Measurements from ENCODE around the gene ABCD1. TPM values are rescaled to one million over a fixed set of nuclear protein-coding genes. Genes with fewer than 3 reads are reported as not detected.
"Not testable (repeated sequence)": the region's sequence is repeated elsewhere in the genome, so short reads cannot be mapped to it uniquely, and the experiment has no call there.

ABCD1 gene
- polyA plus RNA-seq, 3 donors: 5.6 to 22.5 (median 5.8) TPM

DNA sequence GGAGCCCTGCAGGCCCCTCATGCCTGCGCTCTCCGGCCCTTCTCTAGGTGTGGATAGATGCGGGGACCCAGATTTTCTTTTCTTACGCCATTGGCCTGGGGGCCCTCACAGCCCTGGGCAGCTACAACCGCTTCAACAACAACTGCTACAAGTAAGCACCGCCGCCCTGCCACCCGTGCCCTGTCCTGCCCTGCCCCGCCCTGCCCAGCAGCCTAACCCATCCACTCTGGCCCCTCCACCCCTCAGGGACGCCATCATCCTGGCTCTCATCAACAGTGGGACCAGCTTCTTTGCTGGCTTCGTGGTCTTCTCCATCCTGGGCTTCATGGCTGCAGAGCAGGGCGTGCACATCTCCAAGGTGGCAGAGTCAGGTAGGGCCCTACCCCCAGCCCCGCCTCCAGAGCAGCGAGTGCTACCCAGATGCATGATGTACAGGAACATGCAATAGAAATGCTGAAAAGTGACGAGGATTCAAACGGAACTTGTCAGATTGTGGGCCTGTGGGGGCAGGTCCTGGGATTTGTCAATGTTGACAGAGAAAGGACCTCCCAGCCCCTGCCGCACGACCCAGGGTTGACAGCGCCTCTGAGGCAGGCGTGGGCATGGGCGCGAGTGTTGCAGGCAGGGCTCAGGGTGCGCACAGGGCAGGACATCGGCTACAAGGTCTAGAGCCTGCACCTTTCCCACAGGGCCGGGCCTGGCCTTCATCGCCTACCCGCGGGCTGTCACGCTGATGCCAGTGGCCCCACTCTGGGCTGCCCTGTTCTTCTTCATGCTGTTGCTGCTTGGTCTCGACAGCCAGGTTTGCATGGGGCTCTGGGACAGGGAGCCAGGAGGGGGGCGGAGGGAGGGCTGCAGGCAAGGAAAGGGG is 31.2 kb upstream of the ABCD1 start:
- 77% methylated on average over 13 of the region's 31 CpGs for WGBS (ENCODE audit: insufficient coverage)
- peak overlapping the region in 1 of 7 donors; percentile 6 for H3K27ac Mint-ChIP-seq
- intact Hi-C loops (cut with micrococcal nuclease): no loop called here

DNA sequence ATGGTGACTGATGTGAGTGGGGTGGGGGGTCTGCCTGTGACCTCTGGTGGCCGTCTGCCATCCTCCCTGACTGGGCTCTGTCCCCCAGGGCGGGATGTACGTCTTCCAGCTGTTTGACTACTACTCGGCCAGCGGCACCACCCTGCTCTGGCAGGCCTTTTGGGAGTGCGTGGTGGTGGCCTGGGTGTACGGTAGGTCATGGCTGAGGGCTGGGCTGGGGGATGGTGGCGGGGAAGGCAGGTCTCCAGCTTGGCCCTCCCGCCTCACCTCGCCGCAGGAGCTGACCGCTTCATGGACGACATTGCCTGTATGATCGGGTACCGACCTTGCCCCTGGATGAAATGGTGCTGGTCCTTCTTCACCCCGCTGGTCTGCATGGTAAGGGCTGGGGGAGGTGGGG is 30.4 kb upstream of the ABCD1 start:
- peak overlapping the region in 1 of 7 donors; percentile 72 for H3K27ac Mint-ChIP-seq
- 100% methylated on average over 2 of the region's 16 CpGs for WGBS (ENCODE audit: insufficient coverage)

More for the DNA sequence above, 31.2 kb upstream of the ABCD1 start:
- Histone ChIP-seq H2AFZ (ENCODE audit: insufficient read depth, low read depth, low read length, poor library complexity, severe bottlenecking) (no peak overlapping the region), H3K27me3 (ENCODE audit: control insufficient read depth in 2 of 2, insufficient read depth in 2 of 2, low read length in 2 of 2) (peaks cover 0 to 17% of the 10 kb centered on the region in 2 donors), H4K20me1 (ENCODE audit: insufficient read depth, low read length) (peaks cover 6% of the 10 kb centered on the region), H3K36me3 (replicated peaks in 1 of 2; ENCODE audit: control insufficient read depth in 1 of 2, insufficient read depth in 2 of 2, low read length in 2 of 2) (peaks cover 8 to 10% of the 10 kb centered on the region in 2 donors), H3K9me3 (replicated peaks in 1 of 2; ENCODE audit: control insufficient read depth in 1 of 2, insufficient read depth in 1 of 2, low read length in 2 of 2) (no peaks in the 10 kb centered on the region), H3K27ac (ENCODE audit: low read depth in 1 of 2, low read length in 2 of 2) (no peak overlapping the region), H3K4me3 (replicated peaks in 1 of 3; ENCODE audit: low read depth in 2 of 3, low read length in 3 of 3) (no peak overlapping the region), H3K4me1 (ENCODE audit: control insufficient read depth in 1 of 2, insufficient read depth in 2 of 2, low read length in 2 of 2) (no peaks in the 10 kb centered on the region), H3K79me2 (ENCODE audit: insufficient read depth, low read length) (no peaks in the 10 kb centered on the region), H3K4me2 (replicated peaks; ENCODE audit: extremely low read depth, low read length, poor library complexity, severe bottlenecking) (no peak overlapping the region), H3K9ac (ENCODE audit: insufficient read depth, low read length, poor library complexity, severe bottlenecking) (no peak overlapping the region)
- TF ChIP-seq CTCF (IDR thresholded peaks at IDR 0.05): no peak
- Mint-ChIP-seq H3K36me3 (peaks cover 15 to 26% of the 10 kb centered on the region in 2 donors), H3K4me3 (no peak overlapping the region), H3K4me1 (no peaks in the 10 kb centered on the region), H3K27me3 (ENCODE audit: low read depth in 3 of 3) (peaks cover 14 to 37% (median 27%) of the 10 kb centered on the region in 3 donors), H3K9me3 (peaks cover 0 to 3% (median 0%) of the 10 kb centered on the region in 7 donors)
- DNase-seq: no peak

More for the DNA sequence above, 30.4 kb upstream of the ABCD1 start:
- H3K4me3 Mint-ChIP-seq; H2AFZ ChIP-seq (ENCODE audit: insufficient read depth, low read depth, low read length, poor library complexity, severe bottlenecking); H3K4me2 ChIP-seq (replicated peaks; ENCODE audit: extremely low read depth, low read length, poor library complexity, severe bottlenecking); H3K27ac ChIP-seq (ENCODE audit: low read depth in 1 of 2, low read length in 2 of 2); H3K9me3 Mint-ChIP-seq; DNase-seq; H3K4me1 Mint-ChIP-seq; H3K4me3 ChIP-seq (replicated peaks in 1 of 3; ENCODE audit: low read depth in 2 of 3, low read length in 3 of 3); H3K9me3 ChIP-seq (replicated peaks in 1 of 2; ENCODE audit: control insufficient read depth in 1 of 2, insufficient read depth in 1 of 2, low read length in 2 of 2); intact Hi-C loops (cut with micrococcal nuclease); H3K79me2 ChIP-seq (ENCODE audit: insufficient read depth, low read length); H3K4me1 ChIP-seq (ENCODE audit: control insufficient read depth in 1 of 2, insufficient read depth in 2 of 2, low read length in 2 of 2); H3K9ac ChIP-seq (ENCODE audit: insufficient read depth, low read length, poor library complexity, severe bottlenecking): not testable (repeated sequence)
- peaks cover 0 to 17% of the 10 kb centered on the region in 2 donors for H3K27me3 ChIP-seq (ENCODE audit: control insufficient read depth in 2 of 2, insufficient read depth in 2 of 2, low read length in 2 of 2)
- peaks cover 14 to 34% (median 31%) of the 10 kb centered on the region in 3 donors for H3K27me3 Mint-ChIP-seq (ENCODE audit: low read depth in 3 of 3)
- H3K36me3 Mint-ChIP-seq: peaks cover 19 to 34% of the 10 kb centered on the region in 2 donors
- H3K36me3 ChIP-seq (replicated peaks in 1 of 2; ENCODE audit: control insufficient read depth in 1 of 2, insufficient read depth in 2 of 2, low read length in 2 of 2): peaks cover 14 to 16% of the 10 kb centered on the region in 2 donors
- peaks cover 14% of the 10 kb centered on the region for H4K20me1 ChIP-seq (ENCODE audit: insufficient read depth, low read length)

All from CD14-positive monocyte (primary cell).